Epithelial cell of esophagus (primary cell): ENCODE data around the gene KCND3.

ENCODE experiments used
- DNase-seq: peaks from one replicate; pipeline ENCODE4 v3.0.0; 2010; ENCODE audit warnings: low read depth
- H3K4me3 ChIP-seq: 2 replicates; pipeline ENCODE4 v1.5.1; 2011; ENCODE audit warnings: mild to moderate bottlenecking, low read length, control low read depth
- CTCF ChIP-seq: IDR thresholded peaks from 2 replicates; pipeline ENCODE4 v1.5.1; 2011; ENCODE audit warnings: low read depth, mild to moderate bottlenecking, low read length, control low read depth, inconsistent platforms; ENCODE audit not compliant: insufficient read depth; ENCODE audit errors: missing control alignments

KCND3 gene

GRCh38 chr1:111842411-111842810, 147.1 kb downstream of the KCND3 start:
- no peak overlapping the region for H3K4me3 ChIP-seq
- no peak for TF ChIP-seq CTCF
- DNase-seq = no peak

- TF ChIP-seq CTCF = no peak
Observed at GRCh38 chr1:111841746-111842145, 147.7 kb downstream of the KCND3 start.

GRCh38 chr1:111841189-111841588, 148.3 kb downstream of the KCND3 start:
- H3K4me3 ChIP-seq = no peak overlapping the region
- DNase-seq = no peak
- no peak for TF ChIP-seq CTCF

More at GRCh38 chr1:111841746-111842145, 147.7 kb downstream of the KCND3 start:
- DNase-seq = no peak
- no peak overlapping the region for H3K4me3 ChIP-seq

GRCh38 chr1:111837393-111837792, 152.1 kb downstream of the KCND3 start:
- no peak overlapping the region for H3K4me3 ChIP-seq
- DNase-seq = no peak
- TF ChIP-seq CTCF = no peak

GRCh38 chr1:111836111-111836510, 153.4 kb downstream of the KCND3 start:
- no peak for TF ChIP-seq CTCF
- H3K4me3 ChIP-seq = no peak overlapping the region
- DNase-seq = no peak

GRCh38 chr1:111835514-111835913, 154.0 kb downstream of the KCND3 start:
- H3K4me3 ChIP-seq = no peak overlapping the region
- no peak for DNase-seq
- no peak for TF ChIP-seq CTCF

- DNase-seq = no peak
- TF ChIP-seq CTCF = no peak
- no peak overlapping the region for H3K4me3 ChIP-seq
Observed at GRCh38 chr1:111834956-111835355, 154.5 kb downstream of the KCND3 start.
